Activated gamma-delta T cell treated with anti-CD3 and anti-CD28 coated beads, Interleukin-2, amount 50 U/mL, for 16 hours (primary cell): ENCODE data around the gene DNASE1.
A peak's percentile ranks its signal among the peaks of the same experiment; 100 is the strongest.

Experiments
- DNase-seq: peaks from one replicate; pipeline ENCODE4 v3.0.0-alpha.2; 2020; ENCODE audit warnings: low read depth

The DNASE1 gene

DNA sequence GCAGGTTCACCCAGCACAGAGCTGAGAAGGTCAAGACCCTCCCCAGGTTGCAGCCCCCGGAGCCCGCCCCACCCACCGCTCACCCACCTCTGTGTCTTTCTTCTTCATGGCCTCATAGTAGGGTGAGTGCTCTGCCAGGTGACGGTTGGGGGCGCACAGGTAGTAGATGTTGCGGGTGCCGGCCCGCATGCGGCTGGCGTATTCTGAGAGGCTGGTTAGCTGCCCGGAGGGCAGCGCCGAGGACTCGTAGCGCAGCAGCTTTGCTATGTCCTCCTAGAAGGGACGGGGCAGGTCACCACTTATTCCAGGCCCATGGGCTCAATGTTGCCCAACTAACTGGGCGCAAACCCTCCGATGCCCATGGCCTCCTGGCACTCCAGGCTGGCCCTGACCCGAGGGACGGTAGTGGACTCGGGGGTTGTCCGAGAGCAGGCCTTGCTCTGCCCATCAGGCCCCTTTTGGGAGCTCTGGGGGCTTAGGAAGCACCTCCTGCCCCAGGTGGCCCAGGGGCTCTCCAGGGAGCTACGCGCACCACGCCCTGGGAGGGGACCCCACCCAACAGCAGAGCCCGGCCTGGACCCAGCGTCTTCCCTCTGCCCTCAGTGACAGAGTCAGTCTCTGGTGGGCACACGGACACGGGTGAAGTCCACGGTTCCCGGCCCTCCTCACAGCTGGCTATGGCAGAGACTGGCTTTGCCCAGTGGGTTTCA lies 9.9 kb downstream of the DNASE1 start:
- no peak for DNase-seq

GRCh38 chr16:3665508-3665907 lies 11.0 kb downstream of the DNASE1 start:
- peak; percentile 15 for DNase-seq

GRCh38 chr16:3668626-3669025 lies 14.1 kb downstream of the DNASE1 start:
- no peak for DNase-seq

GRCh38 chr16:3669082-3669481 lies 14.6 kb downstream of the DNASE1 start:
- no peak for DNase-seq

DNA sequence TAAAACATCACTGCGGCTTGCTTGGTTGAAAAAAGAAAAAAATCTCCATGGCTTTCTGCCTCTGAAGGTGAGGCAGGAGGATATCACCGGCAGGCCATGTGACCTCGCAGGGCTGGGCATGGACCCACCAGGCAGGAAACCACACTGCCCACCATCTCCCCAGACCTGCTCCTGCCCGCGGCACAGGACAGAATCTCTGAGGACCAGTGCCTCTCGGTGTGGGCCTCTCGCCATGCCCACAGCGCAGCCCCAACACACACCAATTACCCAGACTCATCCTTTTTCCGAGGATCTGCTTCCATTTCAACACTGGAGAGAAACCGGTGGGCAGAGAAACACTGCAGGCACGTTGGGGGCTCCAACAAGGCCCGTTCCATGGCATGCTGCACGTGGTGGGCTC lies 16.2 kb downstream of the DNASE1 start:
- no peak for DNase-seq

DNA sequence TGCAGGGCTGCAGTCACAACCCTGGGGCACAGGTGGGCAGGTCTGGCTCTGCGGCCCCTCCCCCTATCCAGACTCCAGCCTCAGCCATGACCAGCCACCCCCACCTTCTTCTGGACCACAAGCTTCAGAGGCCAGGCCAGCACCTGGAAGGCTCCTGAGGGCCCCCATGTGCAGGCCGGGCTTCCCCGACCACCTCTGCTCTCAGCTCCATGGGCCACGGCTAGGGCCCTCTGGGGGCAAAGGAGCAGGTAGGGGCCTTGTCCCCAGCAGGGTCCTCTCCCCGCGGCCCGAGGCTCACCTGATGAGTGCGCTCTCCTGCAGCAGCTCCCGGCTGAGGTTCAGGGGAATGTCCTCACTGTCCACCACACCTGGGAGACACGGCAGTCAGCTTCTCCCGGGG lies 16.9 kb downstream of the DNASE1 start:
- no peak for DNase-seq

GRCh38 chr16:3672571-3673041 lies 18.1 kb downstream of the DNASE1 start:
- no peak for DNase-seq

DNA sequence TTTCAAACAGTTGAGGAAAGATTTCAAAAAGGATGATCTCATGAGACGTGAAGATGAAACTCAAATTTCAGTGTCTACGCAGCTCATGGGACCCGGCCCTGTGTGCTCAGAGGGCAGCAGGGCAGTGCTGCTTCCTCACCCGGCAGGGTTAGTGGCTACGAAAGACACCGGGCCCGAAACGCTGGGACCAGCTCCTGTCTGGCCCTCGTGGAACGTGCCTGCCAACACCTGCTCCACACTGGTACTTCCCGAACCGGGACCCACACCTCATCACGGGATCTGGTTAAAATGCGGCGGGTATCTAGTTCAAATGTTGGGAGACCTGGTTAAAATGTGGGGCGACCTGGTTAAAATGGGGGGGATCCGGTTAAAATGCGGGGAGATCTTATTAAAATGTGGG lies 18.7 kb downstream of the DNASE1 start:
- DNase-seq: no peak

- no peak for DNase-seq
These were observed 19.3 kb downstream of the DNASE1 start for GRCh38 chr16:3673676-3674377.

DNA sequence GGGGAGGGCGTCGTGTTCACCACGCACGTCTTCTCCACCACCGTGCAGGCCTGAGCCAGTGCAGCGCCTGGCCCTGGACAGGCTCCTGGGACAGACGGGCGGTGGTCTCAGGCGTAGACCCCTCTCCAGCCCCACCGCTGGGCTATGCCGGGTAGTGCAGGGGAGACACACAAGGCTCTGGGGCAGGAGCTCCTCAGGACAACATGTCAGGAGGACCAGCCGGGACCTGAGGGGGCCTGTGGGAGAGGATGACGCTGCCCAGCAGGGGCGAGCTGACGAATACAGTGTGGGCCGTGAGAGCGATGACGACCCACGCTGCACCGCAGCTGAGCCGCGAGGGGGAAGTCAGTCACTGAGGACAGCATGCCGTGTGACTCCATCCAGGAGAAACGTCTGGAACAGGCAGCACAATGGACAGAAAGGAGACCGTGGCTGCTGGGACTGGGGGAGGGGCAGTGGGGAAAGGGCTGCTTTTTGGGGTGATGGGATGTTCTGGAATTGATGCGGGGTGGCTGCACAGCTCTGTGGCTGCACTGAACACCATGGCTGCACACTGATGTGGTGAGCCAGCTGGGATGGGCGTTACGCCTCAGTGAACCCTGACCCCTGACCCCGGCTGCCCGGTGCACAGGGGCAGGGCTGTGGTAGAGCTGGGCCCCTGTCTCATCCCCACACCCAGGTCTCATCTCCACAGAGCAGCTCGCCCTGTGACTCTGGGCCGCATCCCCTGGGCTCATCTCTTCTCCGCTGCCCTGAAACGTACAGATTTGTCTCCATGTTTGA lies 20.2 kb downstream of the DNASE1 start:
- no peak for DNase-seq

- no peak for DNase-seq
These were observed 21.2 kb downstream of the DNASE1 start for GRCh38 chr16:3675601-3676130.

GRCh38 chr16:3677994-3678393 lies 23.5 kb downstream of the DNASE1 start:
- DNase-seq: no peak

- DNase-seq: no peak
These were observed 26.7 kb downstream of the DNASE1 start for GRCh38 chr16:3681206-3681605.

- DNase-seq: no peak
These were observed 32.5 kb downstream of the DNASE1 start for GRCh38 chr16:3687021-3687420.

DNA sequence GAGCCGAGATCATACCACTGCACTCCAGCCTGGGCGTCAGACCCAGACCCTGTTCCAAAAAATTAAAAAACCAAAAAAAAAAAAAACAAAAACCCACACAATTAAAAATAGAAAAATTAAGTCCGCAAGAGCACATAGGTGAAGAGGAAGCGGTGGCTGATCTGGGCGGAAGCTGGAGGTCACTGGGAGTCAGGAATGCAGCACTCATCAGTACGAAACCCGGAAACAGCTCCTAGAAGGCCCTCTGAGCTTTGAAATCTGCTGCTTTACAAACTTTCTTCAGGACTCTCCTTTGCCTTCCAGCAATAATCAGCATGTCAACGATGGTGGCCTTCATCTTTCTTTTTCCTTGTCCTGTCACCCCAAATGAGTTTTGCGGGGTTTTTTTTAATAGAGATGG lies 33.3 kb downstream of the DNASE1 start:
- DNase-seq: no peak

DNA sequence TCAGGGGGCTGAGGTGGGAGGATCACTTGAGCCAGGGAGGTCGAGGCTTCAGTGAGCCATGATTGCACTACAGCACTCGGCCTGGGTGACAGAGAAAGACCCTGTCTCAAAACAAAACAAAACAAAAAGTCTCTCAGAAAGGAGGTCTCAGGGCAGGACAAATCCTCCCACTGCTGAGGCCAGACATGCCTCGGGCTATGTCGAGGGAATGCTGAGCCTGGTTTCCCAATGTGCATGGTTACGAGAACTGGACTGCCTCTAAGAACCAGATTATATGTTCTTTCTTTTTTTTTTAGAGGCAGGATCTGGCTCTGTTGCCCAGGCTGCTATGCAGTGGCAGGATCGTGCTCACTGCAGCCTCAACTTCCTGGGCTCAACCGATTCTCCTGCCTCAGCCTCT lies 35.2 kb downstream of the DNASE1 start:
- no peak for DNase-seq

GRCh38 chr16:3690470-3690928 lies 36.0 kb downstream of the DNASE1 start:
- DNase-seq: peak; percentile 77

DNA sequence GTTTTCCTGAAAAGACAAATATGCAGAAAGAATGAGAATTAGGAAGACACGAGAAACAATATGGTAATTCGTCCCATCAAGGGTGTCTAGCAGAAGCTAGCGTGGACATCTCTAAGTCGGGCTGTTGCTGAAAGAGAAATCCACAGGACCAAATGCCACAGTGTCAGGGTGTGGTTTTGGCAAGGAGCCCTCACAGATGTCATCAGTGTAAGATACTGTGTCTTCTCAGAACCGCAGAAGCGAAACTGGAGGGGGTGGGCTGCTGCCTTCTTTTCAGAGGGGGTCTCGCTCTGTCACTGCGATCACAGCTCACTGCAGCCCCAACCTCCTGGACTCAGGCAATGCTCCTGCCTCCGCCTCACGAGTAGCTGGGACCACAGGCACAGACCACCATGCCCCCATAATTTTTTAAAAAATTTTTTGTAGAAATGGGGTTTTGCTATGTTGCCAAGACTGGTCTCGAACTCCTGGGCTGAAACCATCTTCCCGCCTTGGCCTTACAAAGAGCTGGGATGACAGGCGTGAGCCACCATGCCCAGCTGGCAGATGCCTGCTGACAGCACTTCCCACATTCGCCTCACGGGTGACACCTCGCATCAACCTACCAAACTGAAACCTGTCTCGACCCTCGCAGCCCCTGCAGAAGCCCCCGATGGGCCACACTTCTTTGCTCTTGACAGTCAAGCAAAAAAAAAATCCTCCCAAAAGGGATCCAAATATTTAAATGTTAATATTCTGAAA lies 36.7 kb downstream of the DNASE1 start:
- DNase-seq: no peak

DNA sequence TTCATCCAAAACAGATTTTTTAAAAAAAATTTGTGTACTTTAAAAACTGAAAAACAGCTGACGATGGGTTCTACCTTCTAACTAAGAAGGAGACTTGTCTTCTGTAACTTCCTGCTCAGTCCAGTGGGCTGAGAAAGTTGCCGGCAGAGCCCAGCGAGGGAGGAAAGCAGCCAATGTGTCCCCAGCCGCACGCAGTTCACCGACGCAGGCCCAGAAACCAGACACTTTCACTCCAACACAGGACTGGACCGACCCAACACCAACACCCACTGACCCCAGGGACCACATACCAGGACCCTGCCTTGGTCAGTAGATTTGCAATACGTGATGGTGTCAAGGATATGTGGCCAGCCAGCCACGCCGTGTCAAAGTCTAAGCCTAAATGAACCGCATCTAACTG lies 37.3 kb downstream of the DNASE1 start:
- no peak for DNase-seq

DNA sequence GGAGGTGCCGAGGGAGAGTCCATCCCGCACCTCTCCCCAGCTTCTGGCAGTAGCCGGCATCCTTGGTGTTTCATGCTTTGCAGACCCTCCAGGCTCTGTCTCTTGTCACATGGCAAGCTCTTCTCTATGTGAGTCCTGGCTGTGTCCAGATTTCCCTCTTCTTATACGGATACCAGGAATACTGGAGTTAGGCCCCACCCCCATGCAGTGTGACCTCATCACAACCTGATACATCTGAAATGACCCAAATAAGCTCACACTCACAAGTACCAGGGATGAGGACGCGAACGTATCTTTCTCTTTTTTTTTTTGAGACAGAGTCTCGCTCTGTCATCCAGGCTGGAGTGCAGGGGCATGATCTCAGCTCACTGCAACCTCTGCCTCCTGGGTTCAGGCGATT lies 39.6 kb downstream of the DNASE1 start:
- no peak for DNase-seq

GRCh38 chr16:3695610-3696369 lies 41.3 kb downstream of the DNASE1 start:
- no peak for DNase-seq
